ENCODE data around the gene GHRHR.

Gene GHRHR

GRCh38 chr7:30918676-30919075 lies 45.1 kb upstream of the GHRHR start:
- no peak overlapping the region for H3K27ac ChIP-seq
- TF ChIP-seq CTCF (conservative IDR thresholded peaks at IDR 0.05) = no peak

- no peak overlapping the region for H3K27ac ChIP-seq
- TF ChIP-seq CTCF (conservative IDR thresholded peaks at IDR 0.05) = no peak
Measured at GRCh38 chr7:30920021-30920583, 43.7 kb upstream of the GHRHR start.

GRCh38 chr7:30920584-30921539 lies 42.9 kb upstream of the GHRHR start:
- H3K27ac ChIP-seq = no peak overlapping the region
- no peak for TF ChIP-seq CTCF (conservative IDR thresholded peaks at IDR 0.05)

GRCh38 chr7:30921540-30922401 lies 42.0 kb upstream of the GHRHR start:
- no peak overlapping the region for H3K27ac ChIP-seq
- no peak for TF ChIP-seq CTCF (conservative IDR thresholded peaks at IDR 0.05)

GRCh38 chr7:30922596-30922995 lies 41.2 kb upstream of the GHRHR start:
- H3K27ac ChIP-seq = no peak overlapping the region
- no peak for TF ChIP-seq CTCF (conservative IDR thresholded peaks at IDR 0.05)

- no peak for TF ChIP-seq CTCF (conservative IDR thresholded peaks at IDR 0.05)
- no peak overlapping the region for H3K27ac ChIP-seq
Measured at GRCh38 chr7:30923009-30923773, 40.6 kb upstream of the GHRHR start.
